GM18505 (cell line): ENCODE results near the gene TP53BP1.
"Not testable (repeated sequence)": the region's sequence is repeated elsewhere in the genome, so short reads cannot be mapped to it uniquely, and the experiment has no call there.

Experiments used
- ATAC-seq: cut with Tn5 transposase; IDR thresholded peaks from one replicate; pipeline ENCODE4 v1.9.1; 2021; ENCODE audit not compliant: unreplicated experiment
- POLR2A ChIP-seq: IDR thresholded peaks from 4 replicates; pipeline ENCODE4 v1.6.1; 2011; ENCODE audit warnings: borderline replicate concordance; ENCODE audit not compliant: insufficient read depth, insufficient read length; ENCODE audit errors: extremely low read depth

Gene TP53BP1, protein sequence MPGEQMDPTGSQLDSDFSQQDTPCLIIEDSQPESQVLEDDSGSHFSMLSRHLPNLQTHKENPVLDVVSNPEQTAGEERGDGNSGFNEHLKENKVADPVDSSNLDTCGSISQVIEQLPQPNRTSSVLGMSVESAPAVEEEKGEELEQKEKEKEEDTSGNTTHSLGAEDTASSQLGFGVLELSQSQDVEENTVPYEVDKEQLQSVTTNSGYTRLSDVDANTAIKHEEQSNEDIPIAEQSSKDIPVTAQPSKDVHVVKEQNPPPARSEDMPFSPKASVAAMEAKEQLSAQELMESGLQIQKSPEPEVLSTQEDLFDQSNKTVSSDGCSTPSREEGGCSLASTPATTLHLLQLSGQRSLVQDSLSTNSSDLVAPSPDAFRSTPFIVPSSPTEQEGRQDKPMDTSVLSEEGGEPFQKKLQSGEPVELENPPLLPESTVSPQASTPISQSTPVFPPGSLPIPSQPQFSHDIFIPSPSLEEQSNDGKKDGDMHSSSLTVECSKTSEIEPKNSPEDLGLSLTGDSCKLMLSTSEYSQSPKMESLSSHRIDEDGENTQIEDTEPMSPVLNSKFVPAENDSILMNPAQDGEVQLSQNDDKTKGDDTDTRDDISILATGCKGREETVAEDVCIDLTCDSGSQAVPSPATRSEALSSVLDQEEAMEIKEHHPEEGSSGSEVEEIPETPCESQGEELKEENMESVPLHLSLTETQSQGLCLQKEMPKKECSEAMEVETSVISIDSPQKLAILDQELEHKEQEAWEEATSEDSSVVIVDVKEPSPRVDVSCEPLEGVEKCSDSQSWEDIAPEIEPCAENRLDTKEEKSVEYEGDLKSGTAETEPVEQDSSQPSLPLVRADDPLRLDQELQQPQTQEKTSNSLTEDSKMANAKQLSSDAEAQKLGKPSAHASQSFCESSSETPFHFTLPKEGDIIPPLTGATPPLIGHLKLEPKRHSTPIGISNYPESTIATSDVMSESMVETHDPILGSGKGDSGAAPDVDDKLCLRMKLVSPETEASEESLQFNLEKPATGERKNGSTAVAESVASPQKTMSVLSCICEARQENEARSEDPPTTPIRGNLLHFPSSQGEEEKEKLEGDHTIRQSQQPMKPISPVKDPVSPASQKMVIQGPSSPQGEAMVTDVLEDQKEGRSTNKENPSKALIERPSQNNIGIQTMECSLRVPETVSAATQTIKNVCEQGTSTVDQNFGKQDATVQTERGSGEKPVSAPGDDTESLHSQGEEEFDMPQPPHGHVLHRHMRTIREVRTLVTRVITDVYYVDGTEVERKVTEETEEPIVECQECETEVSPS (N-terminal part only)

DNA sequence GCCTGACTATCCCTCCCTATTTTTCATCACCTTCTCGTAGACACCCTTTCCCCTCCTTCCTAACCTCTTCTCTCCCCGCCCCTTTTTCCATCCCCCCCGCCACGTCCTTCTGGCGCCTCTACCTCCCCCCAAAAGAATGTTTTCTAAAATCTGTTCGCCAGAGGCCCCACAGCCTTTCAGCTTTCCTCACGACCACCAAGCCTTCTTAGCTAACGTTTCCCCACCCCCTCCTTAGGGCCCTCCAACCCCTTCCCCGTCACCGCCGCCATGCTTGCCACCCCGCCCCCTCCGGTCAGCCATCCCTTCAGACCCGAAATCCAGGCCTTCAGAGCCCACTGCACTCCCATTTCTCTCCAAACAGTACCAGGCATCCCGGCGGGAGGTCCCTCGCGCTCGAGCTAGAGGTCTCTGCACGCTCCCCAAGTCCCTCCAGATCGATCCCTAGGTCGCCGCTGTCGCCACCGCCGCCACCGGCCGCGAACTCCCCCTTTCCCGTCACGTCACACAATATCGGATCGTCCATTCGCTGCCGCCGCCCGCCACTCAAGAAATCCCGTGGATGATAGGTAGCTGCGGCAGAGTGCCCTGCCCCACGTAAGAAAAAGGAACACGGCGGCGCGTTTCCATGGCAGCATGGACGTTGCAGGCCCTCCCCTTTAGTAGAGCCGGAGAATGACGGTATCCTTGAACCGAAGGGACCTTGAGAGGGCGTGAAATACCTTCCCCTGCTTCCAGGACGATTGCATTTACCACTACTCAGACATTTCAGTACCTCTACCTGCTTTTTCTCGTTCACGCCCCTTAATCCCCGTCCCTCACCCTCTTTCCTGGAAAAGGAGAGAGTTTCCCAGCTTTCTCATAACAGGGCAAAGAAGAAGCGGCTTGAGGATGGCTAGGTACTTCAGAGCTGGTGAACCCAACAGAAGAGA lies at the start of gene TP53BP1:
Gene TP53BP1, minus strand, starts transcription at position 484 of the 929 bp plus-strand sequence. Its CDS starts 113 bp downstream, at position 371.
- TF ChIP-seq POLR2A, result peak; percentile 42
- ATAC-seq, result peak; percentile 95

DNA sequence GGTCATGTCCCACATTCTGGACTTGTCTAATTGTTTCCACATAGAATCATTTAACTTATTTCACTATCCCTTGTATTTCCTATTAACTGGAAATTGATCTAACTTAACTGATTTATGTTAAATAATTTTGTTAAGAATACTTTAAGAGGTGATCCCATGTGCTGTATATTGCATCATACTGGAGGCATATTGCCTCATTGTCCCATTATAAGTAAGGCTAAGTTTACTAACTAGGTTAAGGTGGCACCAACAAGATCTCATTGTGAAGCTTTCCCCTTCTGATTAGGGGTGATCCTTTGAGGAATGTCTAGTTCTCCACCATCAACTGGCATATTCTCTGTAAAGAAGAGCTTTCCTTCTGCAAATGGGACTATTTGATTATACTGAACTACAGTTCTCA lies 48.8 kb upstream of the TP53BP1 start:
- TF ChIP-seq POLR2A, result no peak
- no peak for ATAC-seq

DNA sequence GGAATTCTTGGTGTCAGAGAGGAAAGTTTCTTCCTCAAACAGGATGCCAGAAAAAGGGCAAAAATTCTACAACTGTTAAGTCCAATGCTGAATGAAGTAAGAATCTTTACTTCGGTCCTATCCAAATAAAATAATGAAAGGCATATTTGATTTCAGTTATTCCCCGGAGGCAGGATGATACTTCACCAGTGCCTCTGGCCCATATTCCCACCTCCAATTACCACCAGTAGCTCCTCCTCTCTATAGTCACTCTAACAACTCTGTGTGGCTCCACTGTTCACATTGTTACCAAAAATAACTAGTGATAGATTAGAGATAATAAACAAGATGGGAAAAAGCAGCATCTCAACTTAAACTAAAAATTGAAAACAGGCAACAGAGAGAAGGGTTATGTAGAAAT lies 45.1 kb upstream of the TP53BP1 start:
- no peak for TF ChIP-seq POLR2A
- no peak for ATAC-seq

DNA sequence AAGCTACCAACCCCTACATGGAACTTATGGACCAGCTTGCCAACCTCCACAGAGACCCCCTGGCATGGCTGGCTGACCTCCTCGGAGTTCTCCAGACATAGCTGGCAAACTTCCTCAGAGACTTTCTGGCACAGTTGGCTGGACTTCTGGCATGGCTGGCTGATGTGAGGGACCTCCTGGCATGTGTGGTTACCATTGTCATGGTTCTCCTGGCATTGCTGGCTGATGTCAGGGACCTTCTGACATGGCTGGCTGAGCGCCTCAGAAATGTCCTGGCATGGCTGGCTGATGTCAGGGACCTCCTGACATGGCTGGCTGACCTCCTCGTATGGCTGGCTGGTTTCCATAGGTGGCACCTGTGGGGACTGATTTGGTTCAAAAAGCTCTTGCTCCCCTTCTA lies 41.9 kb upstream of the TP53BP1 start:
- no peak for ATAC-seq
- no peak for TF ChIP-seq POLR2A

DNA sequence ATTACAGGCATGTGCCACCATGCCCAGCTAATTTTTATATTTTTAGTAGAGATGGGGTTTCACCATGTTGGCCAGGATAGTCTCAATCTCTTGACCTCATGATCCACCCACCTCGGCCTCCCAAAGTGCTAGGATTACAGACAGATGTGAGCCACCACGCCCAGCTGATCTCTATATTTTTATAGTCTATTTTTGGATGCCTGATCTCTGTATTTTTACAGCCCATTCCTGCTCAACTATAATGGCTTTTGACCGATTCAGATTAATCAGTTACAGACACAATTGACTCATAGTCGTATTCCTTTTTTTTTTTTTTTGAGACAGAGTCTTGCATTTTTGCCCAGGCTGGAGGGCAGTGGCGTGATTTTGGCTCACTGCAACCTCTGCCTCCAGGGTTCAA lies 39.9 kb upstream of the TP53BP1 start:
- ATAC-seq, result not testable (repeated sequence)

DNA sequence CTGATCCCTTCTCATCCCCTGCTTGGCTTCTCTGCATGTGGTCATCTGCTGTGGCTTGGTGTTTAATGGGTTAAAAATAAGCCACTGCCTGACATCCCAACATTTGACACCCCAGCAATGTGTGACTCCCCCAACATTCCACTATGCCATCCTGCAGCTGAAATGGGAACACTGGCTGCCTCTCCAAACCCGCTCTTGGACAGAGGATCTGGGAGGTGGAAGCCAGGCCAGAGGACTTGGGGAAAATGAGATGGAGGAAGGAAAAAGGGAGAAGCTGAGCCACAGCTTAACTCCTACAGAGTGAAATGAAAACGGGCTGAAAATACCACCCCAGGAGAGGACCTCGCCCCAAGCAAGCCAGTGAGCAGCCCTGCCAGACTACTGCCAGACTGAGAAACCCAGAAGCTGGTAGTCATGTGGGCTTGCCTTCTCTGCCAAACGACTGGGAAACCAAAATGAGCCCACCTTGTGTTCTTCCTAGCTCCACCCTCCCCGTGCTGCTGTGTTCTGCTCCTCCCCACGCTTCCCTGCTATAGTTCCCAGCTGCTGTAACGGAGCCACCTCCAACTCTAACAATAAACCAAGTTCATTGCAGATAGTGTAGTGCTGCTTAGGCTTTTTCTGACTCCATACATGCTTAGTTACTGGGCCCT lies 38.2 kb upstream of the TP53BP1 start:
- ATAC-seq, result no peak
- no peak for TF ChIP-seq POLR2A

DNA sequence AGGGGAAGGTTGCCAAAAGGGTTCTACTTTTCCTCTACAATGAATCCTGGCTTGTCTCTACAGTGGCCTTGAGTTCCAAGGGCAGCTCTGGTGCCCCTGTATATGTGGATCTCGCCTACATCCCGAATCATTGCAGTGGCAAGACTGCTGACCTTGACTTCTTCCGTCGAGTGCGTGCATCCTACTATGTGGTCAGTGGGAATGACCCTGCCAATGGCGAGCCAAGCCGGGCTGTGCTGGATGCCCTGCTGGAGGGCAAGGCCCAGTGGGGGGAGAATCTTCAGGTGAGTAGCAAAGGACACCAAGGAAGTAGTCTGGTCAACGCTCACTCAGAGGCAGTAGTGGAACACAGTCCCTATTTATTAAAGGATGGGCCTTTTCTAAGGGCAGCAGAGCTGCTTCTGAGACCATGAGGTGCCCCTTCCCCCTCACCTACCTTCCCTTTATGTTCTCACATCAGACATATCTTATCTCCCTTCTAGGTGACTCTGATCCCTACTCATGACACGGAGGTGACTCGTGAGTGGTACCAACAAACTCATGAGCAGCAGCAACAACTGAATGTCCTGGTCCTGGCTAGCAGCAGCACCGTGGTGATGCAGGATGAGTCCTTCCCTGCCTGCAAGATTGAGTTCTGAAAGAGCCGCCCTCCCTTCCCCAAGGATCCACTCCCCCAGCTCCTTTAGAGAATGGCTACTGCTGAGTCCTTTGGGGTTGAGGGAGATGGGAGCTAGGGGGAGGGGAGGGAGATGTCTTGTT lies 36.8 kb upstream of the TP53BP1 start:
- no peak for TF ChIP-seq POLR2A
- ATAC-seq, result no peak

DNA sequence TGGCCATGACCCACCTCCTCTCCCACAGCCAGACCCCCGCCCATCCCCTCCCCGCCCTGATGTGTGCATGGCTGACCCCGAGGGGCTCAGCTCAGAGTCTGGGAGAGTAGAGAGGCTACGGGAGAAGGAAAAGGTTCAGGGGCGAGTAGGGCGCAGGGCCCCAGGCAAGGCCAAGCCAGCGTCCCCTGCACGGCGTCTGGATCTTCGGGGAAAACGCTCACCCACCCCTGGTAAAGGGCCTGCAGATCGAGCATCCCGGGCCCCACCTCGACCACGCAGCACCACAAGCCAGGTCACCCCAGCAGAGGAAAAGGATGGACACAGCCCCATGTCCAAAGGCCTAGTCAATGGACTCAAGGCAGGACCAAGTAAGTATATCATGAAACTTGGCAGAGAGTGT lies 36.2 kb upstream of the TP53BP1 start:
- no peak for TF ChIP-seq POLR2A
- no peak for ATAC-seq

DNA sequence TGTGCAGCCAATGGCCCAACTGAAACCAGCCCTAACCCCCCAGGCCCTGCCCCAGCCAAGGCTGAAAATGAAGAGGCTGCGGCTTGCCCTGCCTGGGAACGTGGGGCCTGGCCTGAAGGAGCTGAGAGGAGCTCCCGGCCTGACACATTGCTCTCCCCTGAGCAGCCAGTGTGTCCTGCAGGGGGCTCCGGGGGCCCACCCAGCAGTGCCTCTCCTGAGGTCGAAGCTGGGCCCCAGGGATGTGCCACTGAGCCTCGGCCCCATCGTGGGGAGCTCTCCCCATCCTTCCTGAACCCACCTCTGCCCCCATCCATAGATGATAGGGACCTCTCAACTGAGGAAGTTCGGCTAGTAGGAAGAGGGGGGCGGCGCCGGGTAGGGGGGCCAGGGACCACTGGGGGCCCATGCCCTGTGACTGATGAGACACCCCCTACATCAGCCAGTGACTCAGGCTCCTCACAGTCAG lies 35.6 kb upstream of the TP53BP1 start:
- no peak for ATAC-seq
- no peak for TF ChIP-seq POLR2A

DNA sequence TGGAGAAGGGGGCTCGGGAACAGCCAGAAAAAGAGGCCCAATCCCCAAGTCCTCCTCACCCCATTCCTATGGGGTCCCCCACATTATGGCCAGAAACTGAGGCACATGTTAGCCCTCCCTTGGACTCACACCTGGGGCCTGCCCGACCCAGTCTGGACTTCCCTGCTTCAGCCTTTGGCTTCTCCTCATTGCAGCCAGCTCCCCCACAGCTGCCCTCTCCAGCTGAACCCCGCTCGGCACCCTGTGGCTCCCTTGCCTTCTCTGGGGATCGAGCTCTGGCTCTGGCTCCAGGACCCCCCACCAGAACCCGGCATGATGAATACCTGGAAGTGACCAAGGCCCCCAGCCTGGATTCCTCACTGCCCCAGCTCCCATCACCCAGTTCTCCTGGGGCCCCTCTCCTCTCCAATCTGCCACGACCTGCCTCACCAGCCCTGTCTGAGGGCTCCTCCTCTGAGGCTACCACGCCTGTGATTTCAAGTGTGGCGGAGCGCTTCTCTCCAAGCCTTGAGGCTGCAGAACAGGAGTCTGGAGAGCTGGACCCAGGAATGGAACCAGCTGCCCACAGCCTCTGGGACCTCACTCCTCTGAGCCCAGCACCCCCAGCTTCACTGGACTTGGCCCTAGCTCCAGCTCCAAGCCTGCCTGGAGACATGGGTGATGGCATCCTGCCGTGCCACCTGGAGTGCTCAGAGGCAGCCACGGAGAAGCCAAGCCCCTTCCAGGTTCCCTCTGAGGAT lies 35.0 kb upstream of the TP53BP1 start:
- no peak for TF ChIP-seq POLR2A
- ATAC-seq, result no peak
